Peyer's patch (tissue), 4 donors: Measurements from ENCODE around the gene SERINC2.

Source experiments
- CTCF ChIP-seq, 6 experiments: fragments of 450-650 bp in 4 of 6; fragments of 200-600 bp in 2 of 6; sonication (generic) in 1 of 6; IDR thresholded peaks; one replicate each; pipeline ENCODE4 v1.5.1; 2017 to 2019; ENCODE audit warnings: antibody characterized with exemption in 6 of 6, mild to moderate bottlenecking in 3 of 6, moderate library complexity in 1 of 6
- POLR2A ChIP-seq, 2 donors: fragments of 450-650 bp; IDR thresholded peaks; one replicate each; pipeline ENCODE4 v1.5.1; 2017; ENCODE audit warnings: antibody characterized with exemption in 2 of 2, mild to moderate bottlenecking in 2 of 2, moderate library complexity in 2 of 2

GRCh38 chr1:31383967-31384366 lies 29.0 kb upstream of the SERINC2 start:
- no peak for TF ChIP-seq POLR2A (IDR thresholded peaks at IDR 0.05)
- TF ChIP-seq CTCF (IDR thresholded peaks at IDR 0.05): no peak
